ENCODE results near the gene NR0B2.

- TF ChIP-seq CTCF (conservative IDR thresholded peaks at IDR 0.05) (no peak), ZFX (IDR thresholded peaks at IDR 0.05) (no peak)
These were observed 51.8 kb downstream of the NR0B2 start for GRCh38 chr1:26861889-26862378.
